Measurements from ENCODE around the gene VPS26A. TPM values are rescaled to one million over a fixed set of nuclear protein-coding genes. Genes with fewer than 3 reads are reported as not detected.

Gene VPS26A
- total and polyA plus RNA-seq, 2 experiments from 2014 or later: 29.0 to 41.6 TPM

- TF ChIP-seq, protein P1, sequence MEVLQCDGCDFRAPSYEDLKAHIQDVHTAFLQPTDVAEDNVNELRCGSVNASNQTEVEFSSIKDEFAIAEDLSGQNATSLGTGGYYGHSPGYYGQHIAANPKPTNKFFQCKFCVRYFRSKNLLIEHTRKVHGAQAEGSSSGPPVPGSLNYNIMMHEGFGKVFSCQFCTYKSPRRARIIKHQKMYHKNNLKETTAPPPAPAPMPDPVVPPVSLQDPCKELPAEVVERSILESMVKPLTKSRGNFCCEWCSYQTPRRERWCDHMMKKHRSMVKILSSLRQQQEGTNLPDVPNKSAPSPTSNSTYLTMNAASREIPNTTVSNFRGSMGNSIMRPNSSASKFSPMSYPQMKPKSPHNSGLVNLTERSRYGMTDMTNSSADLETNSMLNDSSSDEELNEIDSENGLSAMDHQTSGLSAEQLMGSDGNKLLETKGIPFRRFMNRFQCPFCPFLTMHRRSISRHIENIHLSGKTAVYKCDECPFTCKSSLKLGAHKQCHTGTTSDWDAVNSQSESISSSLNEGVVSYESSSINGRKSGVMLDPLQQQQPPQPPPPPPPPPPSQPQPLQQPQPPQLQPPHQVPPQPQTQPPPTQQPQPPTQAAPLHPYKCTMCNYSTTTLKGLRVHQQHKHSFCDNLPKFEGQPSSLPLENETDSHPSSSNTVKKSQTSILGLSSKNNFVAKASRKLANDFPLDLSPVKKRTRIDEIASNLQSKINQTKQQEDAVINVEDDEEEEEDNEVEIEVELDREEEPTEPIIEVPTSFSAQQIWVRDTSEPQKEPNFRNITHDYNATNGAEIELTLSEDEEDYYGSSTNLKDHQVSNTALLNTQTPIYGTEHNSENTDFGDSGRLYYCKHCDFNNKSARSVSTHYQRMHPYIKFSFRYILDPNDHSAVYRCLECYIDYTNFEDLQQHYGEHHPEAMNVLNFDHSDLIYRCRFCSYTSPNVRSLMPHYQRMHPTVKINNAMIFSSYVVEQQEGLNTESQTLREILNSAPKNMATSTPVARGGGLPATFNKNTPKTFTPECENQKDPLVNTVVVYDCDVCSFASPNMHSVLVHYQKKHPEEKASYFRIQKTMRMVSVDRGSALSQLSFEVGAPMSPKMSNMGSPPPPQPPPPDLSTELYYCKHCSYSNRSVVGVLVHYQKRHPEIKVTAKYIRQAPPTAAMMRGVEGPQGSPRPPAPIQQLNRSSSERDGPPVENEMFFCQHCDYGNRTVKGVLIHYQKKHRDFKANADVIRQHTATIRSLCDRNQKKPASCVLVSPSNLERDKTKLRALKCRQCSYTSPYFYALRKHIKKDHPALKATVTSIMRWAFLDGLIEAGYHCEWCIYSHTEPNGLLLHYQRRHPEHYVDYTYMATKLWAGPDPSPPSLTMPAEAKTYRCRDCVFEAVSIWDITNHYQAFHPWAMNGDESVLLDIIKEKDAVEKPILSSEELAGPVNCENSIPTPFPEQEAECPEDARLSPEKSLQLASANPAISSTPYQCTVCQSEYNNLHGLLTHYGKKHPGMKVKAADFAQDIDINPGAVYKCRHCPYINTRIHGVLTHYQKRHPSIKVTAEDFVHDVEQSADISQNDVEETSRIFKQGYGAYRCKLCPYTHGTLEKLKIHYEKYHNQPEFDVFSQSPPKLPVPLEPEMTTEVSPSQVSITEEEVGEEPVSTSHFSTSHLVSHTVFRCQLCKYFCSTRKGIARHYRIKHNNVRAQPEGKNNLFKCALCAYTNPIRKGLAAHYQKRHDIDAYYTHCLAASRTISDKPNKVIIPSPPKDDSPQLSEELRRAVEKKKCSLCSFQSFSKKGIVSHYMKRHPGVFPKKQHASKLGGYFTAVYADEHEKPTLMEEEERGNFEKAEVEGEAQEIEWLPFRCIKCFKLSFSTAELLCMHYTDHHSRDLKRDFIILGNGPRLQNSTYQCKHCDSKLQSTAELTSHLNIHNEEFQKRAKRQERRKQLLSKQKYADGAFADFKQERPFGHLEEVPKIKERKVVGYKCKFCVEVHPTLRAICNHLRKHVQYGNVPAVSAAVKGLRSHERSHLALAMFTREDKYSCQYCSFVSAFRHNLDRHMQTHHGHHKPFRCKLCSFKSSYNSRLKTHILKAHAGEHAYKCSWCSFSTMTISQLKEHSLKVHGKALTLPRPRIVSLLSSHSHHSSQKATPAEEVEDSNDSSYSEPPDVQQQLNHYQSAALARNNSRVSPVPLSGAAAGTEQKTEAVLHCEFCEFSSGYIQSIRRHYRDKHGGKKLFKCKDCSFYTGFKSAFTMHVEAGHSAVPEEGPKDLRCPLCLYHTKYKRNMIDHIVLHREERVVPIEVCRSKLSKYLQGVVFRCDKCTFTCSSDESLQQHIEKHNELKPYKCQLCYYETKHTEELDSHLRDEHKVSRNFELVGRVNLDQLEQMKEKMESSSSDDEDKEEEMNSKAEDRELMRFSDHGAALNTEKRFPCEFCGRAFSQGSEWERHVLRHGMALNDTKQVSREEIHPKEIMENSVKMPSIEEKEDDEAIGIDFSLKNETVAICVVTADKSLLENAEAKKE (CRISPR knock-in tag; IDR thresholded peaks at IDR 0.05): no peak
- TF ChIP-seq CREB1 (CRISPR knock-in tag; IDR thresholded peaks at IDR 0.05; ENCODE audit: low read depth) (no peak), ZNF331 (CRISPR knock-in tag; IDR thresholded peaks at IDR 0.05; ENCODE audit: low read depth) (no peak), EZH2phosphoT487 (IDR thresholded peaks at IDR 0.05; ENCODE audit: unreplicated experiment) (no peak), ZNF114 (CRISPR knock-in tag; IDR thresholded peaks at IDR 0.05) (no peak), NANOG (IDR thresholded peaks at IDR 0.05; ENCODE audit: borderline replicate concordance) (no peak), STAT1 (IDR thresholded peaks at IDR 0.05; ENCODE audit: unreplicated experiment) (no peak)
Measured at GRCh38 chr10:69180525-69181204, 56.7 kb downstream of the VPS26A start (continued).

DNA sequence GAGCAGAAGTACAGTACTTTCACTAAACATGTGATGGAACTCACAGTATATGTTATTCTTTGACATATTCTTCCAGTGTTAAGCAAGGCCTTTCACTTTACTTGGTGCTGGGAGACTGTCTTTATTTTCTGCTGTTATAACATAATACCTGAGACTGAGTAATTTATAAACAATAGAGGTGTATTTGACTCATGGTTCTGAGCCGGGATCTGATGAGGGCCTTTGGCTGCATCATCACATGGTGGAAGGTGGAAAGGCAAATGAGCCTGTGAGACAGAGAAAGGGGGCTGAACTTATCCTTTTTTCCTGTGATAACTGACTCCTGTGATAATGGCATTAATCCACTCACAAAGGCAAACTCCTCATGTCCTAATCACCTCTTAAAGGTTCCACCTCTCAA lies 57.5 kb downstream of the VPS26A start:
- peaks cover 2% of the 10 kb centered on the region; the same call in 1 of the 2 replicates for H3K36me3 ChIP-seq (ENCODE audit: insufficient read depth)
- no peak overlapping the region for H2AFZ ChIP-seq
- ATAC-seq: no peak
- H3F3A ChIP-seq (replicated peaks; ENCODE audit: low read depth): no peaks in the 10 kb centered on the region
- peaks cover 5% of the 10 kb centered on the region for H4K20me1 ChIP-seq (replicated peaks; ENCODE audit: insufficient read depth)
- H3K4me3 Mint-ChIP-seq: peak overlapping the region; percentile 97
- no peaks in the 10 kb centered on the region for H3K27me3 ChIP-seq (ENCODE audit: insufficient read depth)
- peaks cover 12% of the 10 kb centered on the region for H3K36me3 Mint-ChIP-seq (ENCODE audit: low read depth)
- H3K9me3 Mint-ChIP-seq: no peaks in the 10 kb centered on the region; the same call in 2 of the 3 replicates
- H3K27ac ChIP-seq (ENCODE audit: low read depth): no peak overlapping the region
- peaks cover 5% of the 10 kb centered on the region for H3K4me1 ChIP-seq (ENCODE audit: insufficient read depth)
- H3K27me3 Mint-ChIP-seq (ENCODE audit: insufficient read depth, low read depth, poor library complexity): peaks cover 12% of the 10 kb centered on the region
- no peaks in the 10 kb centered on the region for H3K9me2 ChIP-seq (ENCODE audit: insufficient read depth)
- H3K27ac Mint-ChIP-seq: no peak overlapping the region
- peak overlapping the region; percentile 84 for H3K4me3 ChIP-seq
- no peak for DNase-seq (ENCODE audit: low spot score)
- peaks cover 8% of the 10 kb centered on the region for H3K4me1 Mint-ChIP-seq
- peaks cover 62% of the 10 kb centered on the region for H3K79me2 ChIP-seq (replicated peaks; ENCODE audit: insufficient read depth)
- H3K4me2 ChIP-seq: peak overlapping the region; percentile 97
- TF ChIP-seq JUNB (IDR thresholded peaks at IDR 0.05; ENCODE audit: unreplicated experiment): no peak
- TF ChIP-seq, protein P2, sequence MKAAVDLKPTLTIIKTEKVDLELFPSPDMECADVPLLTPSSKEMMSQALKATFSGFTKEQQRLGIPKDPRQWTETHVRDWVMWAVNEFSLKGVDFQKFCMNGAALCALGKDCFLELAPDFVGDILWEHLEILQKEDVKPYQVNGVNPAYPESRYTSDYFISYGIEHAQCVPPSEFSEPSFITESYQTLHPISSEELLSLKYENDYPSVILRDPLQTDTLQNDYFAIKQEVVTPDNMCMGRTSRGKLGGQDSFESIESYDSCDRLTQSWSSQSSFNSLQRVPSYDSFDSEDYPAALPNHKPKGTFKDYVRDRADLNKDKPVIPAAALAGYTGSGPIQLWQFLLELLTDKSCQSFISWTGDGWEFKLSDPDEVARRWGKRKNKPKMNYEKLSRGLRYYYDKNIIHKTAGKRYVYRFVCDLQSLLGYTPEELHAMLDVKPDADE (IDR thresholded peaks at IDR 0.05): no peak
- no peak for TF ChIP-seq POLR2AphosphoS5 (IDR thresholded peaks at IDR 0.05; ENCODE audit: low read depth)
- no peak for TF ChIP-seq EZH2 (IDR thresholded peaks at IDR 0.05; ENCODE audit: low read depth, unreplicated experiment)
- no peak for TF ChIP-seq CREB1 (CRISPR knock-in tag; IDR thresholded peaks at IDR 0.05; ENCODE audit: low read depth)

Data from GM23338 (cell line).